HG03045 (cell line): ENCODE results near the gene KRCC1.
A peak's percentile ranks its signal among the peaks of the same experiment; 100 is the strongest.
"Not testable (repeated sequence)": the region's sequence is repeated elsewhere in the genome, so short reads cannot be mapped to it uniquely, and the experiment has no call there.

ENCODE experiments used
- ATAC-seq: cut with Tn5 transposase; IDR thresholded peaks from one replicate; pipeline ENCODE4 v1.9.1; 2021; ENCODE audit warnings: mild to moderate bottlenecking, moderate library complexity; ENCODE audit not compliant: unreplicated experiment

The KRCC1 gene

DNA sequence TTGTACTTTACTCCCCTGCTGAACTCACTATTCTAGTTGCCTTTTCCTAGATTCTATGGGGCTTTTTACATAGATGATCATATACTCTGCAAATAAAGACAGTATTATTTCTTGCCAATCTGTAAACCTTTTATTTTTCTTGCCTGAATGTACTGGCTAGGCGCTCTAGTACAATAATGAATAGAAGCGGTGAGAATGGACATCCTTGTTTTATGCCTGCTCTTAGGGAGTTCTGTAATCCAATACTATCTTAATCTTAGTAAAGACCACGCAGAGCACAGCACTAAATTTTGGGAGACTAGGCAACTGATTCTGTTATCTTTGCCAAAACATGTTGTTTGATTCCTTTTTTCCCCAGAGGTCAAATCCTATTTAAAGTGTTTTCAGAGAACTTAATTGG is 7.0 kb downstream of the KRCC1 start:
- ATAC-seq, result no peak

DNA sequence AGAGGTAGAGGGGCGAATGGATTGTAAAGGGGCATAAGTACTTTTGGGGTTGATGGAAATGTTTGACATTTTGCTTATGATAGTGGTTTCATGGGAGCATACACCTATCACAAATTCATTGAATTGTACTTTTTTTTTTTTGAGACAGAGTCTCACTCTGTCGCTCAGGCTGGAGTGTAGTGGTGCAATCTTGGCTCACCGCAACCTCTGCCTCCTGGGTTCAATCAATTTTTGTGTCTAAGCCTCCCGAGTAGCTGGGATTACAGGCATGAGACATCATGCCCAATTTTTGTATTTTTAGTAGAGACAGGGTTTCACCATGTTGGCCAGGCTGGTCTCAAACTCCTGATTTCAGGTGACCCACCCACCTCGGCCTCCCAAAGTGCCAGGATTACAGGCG is 10.0 kb downstream of the KRCC1 start:
- not testable (repeated sequence) for ATAC-seq

DNA sequence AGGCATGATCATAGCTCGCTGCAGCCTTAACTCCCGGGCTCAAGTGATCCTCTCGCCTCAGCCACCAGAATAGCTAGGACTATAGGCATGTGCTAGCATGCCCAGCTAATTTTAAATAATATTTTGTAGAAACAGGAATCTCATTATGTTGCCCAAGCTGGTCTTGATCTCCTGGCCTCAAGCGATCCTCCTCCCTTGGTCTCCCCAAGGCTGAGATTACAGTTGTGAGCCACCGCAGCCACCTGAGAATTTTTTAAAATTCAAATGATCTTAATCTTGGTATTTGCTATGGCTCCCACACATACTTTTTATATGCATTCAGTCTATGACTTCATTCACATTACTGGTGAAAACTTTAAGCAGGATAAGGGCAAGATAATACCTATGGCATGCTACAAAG is 13.1 kb downstream of the KRCC1 start:
- no peak for ATAC-seq

DNA sequence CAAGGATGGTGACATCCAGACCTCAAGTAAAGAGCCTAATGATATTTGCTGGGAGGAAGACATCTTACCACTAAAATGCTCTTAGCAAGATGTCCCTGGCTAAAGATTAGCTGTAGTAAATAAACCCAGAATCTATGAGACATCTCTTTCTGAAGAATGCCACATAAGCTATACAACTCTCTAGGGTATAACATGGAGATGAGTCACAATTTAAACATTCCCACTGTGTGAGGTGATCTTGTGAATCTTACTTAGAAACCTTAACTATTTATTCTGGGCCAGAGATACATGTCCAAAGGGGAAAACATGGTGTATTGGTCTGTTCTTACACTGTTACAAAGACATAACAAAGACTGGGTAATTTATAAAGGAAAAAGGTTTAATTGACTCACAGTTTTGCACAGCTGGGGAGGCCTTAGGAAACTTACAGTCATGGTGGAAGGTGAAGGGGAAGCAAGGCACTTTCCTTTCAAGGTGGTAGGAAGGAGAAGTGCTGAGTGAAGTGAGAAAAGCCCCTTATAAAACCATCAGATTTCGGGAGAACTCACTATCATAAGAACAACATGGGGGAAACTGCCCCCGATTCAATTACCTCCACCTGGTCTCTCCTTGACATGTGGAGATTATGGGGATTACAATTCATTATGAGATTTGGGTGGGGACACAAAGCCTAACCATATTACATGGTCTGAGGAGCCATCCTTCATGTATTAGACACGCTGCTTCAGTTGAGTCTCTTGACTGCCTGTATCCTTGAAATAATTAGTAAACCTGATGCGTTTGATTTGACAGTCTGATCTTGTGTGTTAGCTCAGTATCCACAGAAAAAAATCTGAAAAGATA is 17.1 kb downstream of the KRCC1 start:
- ATAC-seq, result no peak

DNA sequence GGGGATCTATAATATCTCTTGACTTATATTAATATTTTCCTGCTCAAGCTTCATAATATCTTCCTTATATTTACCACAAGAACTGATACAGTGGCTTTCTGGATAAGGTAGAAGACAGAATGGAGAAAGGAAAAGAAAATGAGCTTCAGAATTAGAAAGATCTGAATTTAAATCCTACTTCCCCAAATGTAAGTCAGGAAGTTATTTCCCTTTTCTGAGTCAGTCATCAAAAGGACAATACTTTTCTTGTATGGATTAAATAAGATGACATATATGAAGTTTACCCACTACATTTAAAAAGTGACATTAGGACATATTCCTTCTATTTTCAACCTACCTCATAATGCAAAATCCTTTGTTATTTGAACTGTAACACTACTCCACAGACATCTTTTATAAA is 19.0 kb downstream of the KRCC1 start:
- no peak for ATAC-seq

DNA sequence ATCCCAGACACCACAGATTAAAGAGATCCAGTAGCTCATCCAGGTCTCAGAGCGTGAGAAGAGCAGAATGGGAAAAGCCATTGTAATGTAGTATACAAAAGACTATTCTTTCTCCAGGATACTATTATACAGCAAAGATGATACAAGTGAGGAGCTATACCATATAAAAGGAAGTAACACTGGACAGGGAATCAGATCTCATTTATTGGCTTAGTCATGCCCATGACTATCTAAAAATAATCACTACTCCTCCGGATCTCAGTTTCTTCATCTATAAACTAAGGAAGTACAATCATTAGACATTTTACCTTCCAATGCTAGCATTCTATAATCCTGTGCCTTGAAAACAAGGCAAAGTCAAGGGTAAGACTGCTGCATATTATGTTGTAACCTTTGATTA is 19.4 kb downstream of the KRCC1 start:
- ATAC-seq, result no peak

DNA sequence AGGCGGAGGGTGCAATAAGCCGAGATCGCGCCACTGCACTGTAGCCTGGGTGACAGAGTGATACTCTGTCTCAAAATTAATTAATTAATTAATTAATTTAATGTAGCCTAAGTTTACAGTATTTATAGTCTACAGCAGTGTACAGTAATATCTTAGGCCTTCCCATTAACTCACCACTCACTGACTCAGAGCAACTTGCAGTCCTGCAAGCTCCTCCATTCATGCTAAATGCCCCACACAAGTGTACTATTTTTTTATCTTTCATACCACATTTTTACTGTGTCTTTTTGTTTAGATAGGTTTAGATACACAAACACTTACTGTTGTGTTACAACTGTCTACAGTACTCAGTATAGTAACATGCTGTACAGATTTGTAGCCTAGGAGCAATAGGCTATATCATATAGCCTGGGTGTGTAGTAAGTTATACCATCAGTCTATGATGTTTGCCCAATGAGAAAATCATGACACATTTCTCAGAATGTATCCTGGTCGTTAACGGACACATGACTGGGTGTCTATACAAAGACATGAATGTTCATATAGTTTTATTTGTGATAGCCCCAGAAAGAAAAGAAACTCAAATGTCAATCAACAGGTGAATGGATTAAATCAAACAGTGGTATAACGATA is 23.4 kb downstream of the KRCC1 start:
- ATAC-seq, result no peak

DNA sequence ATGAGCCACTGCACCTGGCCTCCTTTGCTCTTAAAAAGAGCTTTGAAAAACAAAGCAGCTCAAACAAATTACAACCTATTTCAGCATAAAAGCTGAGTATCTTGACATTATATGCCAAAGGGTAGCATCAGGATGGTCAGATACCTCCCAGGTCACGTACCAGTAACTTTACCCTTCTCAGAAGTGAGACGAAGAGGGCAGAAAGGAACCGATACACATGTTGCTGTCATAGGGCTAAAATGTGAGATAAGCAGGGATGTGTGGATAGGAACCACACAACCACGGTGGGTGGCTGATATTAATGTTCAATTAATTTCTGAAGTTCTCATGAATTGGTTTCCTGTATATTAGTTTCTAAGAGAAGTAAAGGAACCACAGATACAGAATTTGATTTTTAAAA is 26.7 kb downstream of the KRCC1 start:
- no peak for ATAC-seq

DNA sequence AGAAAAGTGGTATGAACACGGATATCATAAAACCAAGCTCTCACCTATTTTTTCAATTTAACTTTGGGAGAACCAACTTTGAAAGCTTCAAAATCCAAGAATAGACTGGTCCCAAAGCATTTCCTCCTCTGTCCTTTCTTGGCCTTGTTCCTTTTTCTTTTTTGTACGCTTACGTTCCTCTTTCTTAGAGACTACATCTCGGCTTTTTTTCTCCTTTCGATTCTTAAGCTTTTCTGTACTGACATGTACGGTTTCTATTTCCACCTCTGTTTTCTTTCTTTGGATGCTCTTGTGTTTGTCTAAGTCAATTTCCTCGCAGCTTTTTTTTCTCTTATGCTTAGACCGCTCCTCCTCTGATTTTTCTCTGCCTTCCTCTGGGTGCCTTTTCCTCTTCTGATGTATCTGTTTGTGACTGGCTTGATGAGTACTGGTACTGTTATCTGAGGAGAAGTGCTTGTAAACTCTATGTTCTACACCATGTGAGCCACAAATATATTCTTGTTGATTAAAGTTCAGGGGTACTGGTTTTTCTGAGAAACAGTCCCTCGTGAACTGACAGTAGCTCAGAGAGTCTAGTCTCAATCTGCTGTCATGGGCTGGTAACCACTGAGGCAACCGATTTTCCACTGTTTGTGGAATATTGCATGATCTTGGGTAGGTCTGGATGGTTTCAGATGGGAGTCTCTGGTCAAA is 27.7 kb downstream of the KRCC1 start:
- ATAC-seq, result no peak

DNA sequence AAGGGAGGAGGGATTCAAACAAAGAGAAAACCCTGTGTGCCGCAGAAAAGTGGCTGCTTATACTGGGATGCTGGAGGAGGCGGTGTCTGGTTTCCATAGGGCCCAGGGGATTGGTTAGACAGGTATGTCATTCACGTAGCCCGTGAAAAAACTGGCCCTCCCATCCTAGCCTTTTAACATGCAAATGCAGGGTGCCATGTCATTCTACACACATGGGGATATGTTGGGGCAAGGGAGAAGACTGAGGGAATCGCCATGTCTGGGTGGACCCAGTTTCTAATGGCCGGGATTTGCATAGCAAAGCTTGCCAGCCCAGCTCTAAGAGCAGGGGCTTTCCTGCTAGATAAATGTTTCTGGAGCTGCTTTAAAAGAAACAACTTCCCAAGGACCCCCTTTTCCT is 31.1 kb downstream of the KRCC1 start:
- ATAC-seq, result no peak

DNA sequence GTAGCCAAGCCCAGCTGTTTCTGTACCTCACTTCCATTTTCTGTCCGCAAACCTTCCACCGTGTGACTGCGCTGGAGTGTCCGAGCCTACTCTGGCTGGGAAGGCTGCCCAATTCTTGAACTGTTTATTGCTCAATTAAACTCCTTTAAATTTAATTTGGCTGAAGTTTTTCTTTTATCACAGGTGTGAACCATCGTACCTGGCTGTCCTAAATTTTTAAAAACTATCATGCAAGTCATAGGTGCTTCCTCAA is 33.0 kb downstream of the KRCC1 start:
- ATAC-seq, result no peak

DNA sequence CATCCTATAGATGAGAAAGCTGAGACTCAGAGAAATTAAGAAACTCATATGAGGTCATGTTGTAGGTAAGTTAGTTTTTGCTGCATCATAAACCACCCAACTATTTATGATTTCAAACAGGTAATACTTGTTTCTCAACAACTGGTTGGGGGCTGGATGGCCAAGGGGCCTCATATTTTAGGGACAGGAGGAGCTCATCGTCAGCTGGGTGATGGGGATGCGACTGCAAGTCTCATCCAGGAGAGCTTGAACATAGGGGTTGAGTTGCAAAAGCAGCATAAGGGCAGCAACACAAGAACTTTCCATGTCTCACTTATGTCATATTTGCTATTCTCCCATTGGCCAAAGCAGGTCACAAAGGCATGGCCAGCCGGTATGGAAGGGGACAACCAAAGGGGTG is 35.6 kb downstream of the KRCC1 start:
- ATAC-seq, result no peak

DNA sequence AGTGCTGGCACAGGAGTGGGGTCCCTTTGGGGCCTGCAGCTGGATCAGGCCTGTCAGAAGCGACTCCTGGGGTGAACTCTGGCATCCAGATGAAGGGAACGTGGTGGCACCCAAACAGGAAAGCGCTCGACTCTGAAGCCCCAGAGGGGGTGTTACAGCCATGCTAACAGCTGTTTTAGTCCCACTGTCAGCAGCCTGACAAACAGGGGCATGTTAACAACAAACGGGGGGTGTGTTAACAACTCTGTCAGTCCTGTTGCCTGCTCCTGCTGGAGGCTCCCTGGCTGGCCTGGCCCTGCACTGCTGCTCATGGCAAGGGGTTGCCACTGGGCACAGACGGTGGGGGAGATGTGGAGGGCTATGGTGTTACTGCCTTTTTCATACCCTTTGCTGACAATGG is 36.7 kb downstream of the KRCC1 start:
- no peak for ATAC-seq

DNA sequence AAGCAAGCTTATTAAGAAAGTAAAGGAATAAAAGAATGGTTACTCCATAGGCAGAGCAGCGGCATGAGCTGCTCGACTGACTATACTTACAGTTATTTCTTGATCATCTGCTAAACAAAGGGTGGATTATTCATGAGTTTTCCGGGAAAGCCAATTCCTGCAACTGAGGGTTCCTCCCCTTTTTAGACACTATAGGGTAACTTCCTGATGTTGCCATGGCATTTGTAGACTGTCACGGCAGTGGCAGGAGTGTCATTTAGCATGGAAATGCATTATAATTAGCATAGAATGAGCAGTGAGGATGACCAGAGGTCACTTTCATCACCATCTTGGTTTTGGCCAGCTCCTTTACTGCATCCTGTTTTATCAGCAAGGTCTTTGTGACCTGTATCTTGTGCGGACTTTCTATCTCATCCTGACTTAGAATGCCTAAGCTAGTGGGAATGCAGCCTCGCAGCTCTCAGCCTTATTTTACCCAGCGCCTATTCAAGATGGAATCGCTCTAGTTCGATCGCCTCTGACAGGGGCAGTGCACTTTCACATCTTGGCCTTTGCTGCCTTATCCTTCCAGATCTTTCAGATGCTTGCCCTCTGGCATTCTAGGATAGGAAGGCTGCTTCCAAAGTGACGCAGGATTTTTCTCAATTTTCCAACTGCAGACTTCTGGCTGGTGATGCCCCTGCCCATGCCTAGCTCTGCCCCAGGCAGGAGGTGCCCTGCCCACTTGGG is 37.3 kb downstream of the KRCC1 start:
- not testable (repeated sequence) for ATAC-seq

DNA sequence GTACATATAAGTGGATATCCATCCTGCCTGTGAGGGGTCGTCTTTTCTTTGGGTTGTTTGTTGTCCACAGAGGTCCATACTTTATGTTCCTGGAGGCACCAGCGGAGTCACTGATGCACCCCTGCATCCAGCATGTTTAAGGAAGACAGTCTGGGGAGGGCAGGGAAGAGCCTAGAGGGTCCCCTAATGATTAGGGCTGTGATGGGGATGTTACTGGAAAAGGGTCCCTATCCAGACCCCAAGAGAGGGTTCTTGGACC is 37.9 kb downstream of the KRCC1 start:
- not testable (repeated sequence) for ATAC-seq

DNA sequence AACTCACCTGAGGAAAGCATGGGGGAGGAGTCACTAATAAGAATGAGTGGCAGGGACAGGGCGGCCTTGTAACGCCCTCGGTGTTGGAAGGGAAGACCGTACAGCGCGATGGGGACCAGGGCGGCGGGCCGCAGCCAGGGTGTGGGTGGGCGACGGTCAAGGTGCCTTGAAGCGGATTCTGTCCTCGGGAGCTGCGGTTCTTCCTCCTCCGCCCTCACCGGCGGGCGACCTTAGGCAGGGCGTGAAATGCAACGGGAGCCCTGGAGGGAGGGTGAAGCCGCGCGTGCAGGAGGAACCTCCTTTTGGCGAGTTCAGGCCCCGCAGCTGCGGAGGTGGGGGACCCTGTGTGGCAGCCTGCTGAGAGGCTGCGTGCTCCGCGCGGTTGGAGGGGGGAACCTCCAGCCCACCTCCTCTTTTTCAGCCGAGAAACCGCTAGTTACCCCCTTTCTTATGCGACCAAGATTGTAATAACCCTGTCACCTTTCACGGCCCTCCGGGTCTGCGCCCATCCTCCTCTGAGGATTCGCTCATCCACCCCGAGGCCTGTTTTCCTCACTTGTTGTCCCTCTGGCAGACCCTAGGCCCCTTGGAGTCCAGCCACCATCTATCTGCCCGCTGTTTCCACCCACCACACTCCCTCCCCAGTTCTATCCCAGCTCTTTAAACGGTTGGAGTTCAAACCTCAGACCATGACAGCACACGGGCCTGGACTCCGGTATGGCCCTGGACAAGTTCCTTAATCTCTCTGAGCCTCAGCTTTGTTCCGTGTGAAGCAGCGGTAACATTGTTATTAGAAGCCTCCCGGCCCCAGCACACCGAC is 38.4 kb downstream of the KRCC1 start:
- peak; percentile 62 for ATAC-seq

DNA sequence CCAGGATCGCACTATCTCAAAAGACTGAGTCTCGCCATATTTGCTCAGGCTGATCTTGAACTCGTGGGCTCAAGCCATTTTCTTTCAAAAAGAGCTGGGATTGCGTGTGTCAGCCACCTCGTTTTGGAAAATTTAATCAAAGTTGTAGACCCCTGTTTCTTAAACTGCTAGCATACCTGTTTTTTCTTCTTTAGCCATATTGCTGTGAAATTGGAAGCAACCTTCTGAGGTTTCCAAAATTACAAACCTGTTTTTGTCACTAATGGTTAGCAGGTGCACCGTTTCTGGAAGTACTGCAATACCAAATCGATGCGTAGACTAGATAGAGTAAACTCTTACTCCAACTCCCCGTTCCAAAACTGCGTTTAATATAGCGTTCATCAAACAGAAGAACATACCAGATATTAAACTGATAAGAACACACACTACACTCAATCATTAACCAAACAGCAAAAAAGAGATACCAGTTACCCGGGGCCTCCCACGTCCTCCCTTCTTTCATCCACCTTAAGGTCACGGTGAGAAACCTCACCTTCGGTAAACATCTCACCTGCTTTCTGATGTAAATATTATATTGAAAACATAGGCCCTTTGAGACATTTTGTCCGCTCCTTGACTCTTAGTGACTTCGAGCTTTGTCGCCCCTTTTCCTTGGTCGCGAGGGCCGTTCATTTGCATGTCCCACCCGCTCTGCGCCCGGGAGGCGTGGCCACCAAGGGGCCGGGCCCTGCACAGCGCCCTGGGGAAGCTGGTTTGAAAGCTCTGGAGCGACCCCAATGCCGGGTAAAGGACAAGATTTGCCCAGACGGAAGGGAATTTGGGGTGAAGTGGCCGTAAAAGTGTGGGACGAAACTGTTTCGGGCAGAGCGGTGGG is 39.3 kb downstream of the KRCC1 start, which contains the start of gene RNU2-63P:
Gene RNU2-63P (minus strand): TSS at position 462 of the 874 bp plus-strand sequence.
- ATAC-seq, result peak; percentile 81

DNA sequence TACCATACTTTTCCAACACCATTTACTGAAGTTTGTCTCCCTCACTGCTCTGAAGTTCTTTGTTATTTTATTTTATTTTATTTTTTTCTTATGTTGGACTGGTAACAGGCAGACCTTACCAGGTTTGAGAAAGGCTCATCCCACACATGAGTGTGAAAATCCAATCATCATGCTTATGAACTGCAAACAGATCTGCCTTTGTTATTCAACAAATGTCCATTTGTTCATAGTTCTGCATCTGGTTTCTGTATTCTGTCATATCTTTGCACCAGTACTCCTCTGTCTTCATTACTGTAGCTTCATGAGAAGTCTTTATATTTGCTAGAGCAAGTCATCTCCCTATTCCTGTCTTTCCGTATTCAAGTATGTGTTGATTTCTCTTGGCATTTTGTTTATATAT is 44.6 kb downstream of the KRCC1 start:
- no peak for ATAC-seq

DNA sequence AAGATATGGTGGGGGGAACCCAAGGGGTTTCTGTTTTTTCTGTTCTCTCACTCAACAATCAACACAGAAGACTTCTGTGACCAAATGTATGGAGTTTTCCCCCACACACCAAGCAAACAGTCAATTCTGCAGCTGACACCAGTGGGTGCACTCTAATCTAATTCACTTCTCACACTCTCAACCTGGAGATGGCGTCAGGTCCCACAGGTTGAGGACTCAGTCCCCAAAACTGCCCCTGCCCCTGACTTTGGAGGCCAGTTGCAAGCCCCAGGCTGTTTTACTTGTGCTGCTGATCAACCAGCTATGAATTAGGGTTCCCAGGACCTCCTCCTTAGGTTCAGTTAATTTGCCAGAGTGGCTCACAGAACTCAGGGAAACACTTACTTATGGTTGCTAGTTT is 45.4 kb downstream of the KRCC1 start:
- ATAC-seq, result no peak

DNA sequence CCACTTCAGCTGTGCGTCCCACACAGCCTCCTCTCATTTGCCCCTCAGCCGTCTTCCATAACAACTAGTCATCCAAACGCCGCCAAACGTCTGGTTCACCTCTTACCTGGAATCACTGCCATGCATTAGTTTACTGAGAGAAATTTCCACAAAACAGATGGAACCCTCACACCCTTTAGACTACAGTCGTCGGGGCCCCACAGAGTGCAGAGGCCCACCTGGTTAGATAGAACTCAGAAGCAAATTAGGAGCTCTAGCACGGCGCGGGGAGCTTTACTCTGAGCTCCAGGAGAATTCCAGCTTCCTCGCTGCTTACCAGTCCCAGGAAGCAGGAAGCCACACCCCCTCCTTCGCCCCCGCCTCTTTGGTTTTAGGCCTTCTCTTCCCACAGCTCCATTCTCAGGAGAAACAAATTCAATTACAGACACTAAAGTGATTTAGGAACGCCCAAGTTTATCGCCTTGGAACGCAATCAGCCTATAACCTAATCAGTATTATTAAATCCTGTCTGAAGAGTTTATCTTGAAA is 48.6 kb downstream of the KRCC1 start:
- ATAC-seq, result no peak
